Measurements from ENCODE around the gene CROT.

DNA sequence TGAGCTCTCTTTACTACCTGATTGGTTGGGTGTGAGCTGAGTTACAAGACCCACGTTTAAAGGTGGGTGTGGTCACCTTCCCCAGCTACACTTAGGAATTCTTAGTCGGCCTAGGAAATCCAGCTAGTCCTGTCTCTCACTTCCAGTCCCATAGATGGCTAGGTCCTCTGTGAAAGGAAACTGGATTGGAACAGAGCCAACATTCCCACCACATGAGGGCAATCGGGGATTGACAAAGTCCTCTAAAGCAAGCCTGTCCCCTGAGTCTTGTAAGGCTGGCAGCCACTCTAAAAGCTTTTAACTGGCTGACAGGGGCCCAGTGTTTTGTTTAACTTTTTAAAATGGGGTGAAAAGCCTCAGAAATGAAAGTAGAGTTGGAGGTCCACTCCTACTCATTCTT is 15.1 kb upstream of the CROT start:
- TF ChIP-seq EZH2phosphoT487 (IDR thresholded peaks at IDR 0.05; ENCODE audit: insufficient read depth, low read depth) (no peak), EZH2 (IDR thresholded peaks at IDR 0.05; ENCODE audit: insufficient read depth, poor library complexity, severe bottlenecking) (no peak)

Measured in GM23248 (cell line).